GM13976 (cell line): ENCODE measurements around the gene C5orf47.

Experiments used
- DNase-seq: peaks from one replicate; pipeline ENCODE4 v3.0.0; 2012; ENCODE audit warnings: low spot score
- in situ Hi-C: fragments of 300-500 bp; cut with MboI; formaldehyde crosslinking; loops from one replicate; pipeline ENCODE4 v1.12.0; 2022; ENCODE audit warnings: low sequenced_read_pairs, mixed read lengths, inconsistent platforms; ENCODE audit not compliant: unreplicated experiment
- TF ChIP-seq, protein P1 (sequence below): IDR thresholded peaks from 2 replicates; pipeline ENCODE4 v1.5.1; 2012; ENCODE audit warnings: borderline replicate concordance, mild to moderate bottlenecking; ENCODE audit not compliant: insufficient read depth; ENCODE audit errors: extremely low read depth, missing control alignments, control extremely low read depth

The C5orf47 gene

DNA sequence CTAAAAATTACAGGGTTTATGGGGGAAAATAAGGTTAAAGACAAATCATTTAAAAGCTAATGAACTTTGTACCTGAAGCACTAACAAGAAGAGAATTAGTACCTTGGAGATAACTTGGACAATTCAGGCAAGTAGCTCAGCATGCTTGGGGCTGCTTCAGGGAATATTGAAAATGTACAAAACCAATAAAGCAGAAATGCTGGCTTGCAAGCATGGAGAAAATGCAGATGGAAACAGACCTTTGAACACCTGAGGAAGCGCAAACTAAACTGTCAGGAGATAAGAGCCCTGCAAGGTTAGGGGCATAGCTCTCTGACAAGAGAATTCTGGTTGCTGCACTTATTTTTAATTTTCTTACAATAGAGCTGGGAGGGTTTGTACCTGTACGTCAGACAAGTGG is 42.6 kb upstream of the C5orf47 start:
- TF ChIP-seq, protein P1, sequence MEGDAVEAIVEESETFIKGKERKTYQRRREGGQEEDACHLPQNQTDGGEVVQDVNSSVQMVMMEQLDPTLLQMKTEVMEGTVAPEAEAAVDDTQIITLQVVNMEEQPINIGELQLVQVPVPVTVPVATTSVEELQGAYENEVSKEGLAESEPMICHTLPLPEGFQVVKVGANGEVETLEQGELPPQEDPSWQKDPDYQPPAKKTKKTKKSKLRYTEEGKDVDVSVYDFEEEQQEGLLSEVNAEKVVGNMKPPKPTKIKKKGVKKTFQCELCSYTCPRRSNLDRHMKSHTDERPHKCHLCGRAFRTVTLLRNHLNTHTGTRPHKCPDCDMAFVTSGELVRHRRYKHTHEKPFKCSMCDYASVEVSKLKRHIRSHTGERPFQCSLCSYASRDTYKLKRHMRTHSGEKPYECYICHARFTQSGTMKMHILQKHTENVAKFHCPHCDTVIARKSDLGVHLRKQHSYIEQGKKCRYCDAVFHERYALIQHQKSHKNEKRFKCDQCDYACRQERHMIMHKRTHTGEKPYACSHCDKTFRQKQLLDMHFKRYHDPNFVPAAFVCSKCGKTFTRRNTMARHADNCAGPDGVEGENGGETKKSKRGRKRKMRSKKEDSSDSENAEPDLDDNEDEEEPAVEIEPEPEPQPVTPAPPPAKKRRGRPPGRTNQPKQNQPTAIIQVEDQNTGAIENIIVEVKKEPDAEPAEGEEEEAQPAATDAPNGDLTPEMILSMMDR, result no peak
- DNase-seq, result no peak
- in situ Hi-C loops, result no loop called here

- TF ChIP-seq, protein P1, result no peak
- no peak for DNase-seq
- in situ Hi-C loops, result no loop called here
Observed at GRCh38 chr5:173950829-173951228, 38.1 kb upstream of the C5orf47 start.

- DNase-seq, result no peak
- in situ Hi-C loops, result no loop called here
- TF ChIP-seq, protein P1, result no peak
Observed at GRCh38 chr5:173953528-173954090, 35.4 kb upstream of the C5orf47 start.

GRCh38 chr5:173954671-173955521 is 34.1 kb upstream of the C5orf47 start:
- TF ChIP-seq, protein P1, result no peak
- in situ Hi-C loops, result no loop called here
- DNase-seq, result no peak

DNA sequence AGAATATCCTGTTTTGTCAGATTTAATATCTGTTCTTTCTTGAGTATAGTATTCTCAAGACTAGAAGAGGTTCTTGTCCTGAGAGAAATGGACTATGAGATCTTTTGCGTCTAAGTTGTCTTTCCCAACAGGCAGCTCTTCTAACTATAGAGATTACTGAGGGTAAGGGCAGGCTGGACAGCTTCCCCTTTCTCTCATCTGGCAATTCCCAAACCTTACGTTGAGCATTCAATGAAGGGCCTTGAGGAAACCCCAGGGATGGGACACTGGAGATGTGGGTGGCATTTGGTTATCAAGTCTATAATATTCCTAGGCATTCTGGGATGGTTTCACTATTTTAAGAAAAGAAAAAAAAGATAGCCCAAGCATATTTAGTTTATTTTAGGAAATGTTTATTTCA is 28.0 kb upstream of the C5orf47 start:
- DNase-seq, result no peak
- TF ChIP-seq, protein P1, result no peak
- in situ Hi-C loops, result no loop called here

DNA sequence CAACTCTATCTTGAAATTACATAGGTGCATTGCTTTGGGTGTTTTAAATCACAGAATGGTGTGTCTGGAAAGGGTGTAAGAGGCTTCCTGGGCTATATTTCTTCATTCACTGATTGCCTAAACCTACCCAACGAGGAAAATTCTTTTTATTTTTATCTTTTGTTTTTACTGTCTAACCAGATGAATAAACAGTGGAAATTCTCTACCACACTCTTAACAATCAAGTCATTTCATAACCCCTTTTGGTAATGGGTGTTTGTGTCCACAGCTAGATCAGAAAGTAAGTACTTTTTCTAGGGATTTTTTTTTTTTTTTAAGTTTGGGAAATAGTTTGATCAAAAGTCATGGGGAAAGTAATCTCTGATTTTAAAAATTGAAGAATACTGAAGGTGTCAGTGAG is 27.6 kb upstream of the C5orf47 start:
- no peak for DNase-seq
- in situ Hi-C loops, result no loop called here
- TF ChIP-seq, protein P1, result no peak
